Aorta (tissue), 5 donors: ENCODE measurements around the gene ETV5. TPM values are rescaled to one million over a fixed set of nuclear protein-coding genes. Genes with fewer than 3 reads are reported as not detected.

Experiments used
- ATAC-seq: fragments of 200-7000 bp; cut with Tn5 transposase; one replicate; pipeline ENCODE4 v1.9.1; 2022; ENCODE audit warnings: moderate library complexity; ENCODE audit not compliant: low FRiP score
- DNase-seq, 2 donors: peaks; one replicate each; pipeline ENCODE4 v3.0.0-alpha.2; 2020
- H3K27ac ChIP-seq, 2 donors: one replicate each; pipeline ENCODE4 v1.5.1; 2013; ENCODE audit warnings: low read length in 2 of 2, mild to moderate bottlenecking in 2 of 2, moderate library complexity in 2 of 2, control low read depth in 1 of 2, inconsistent platforms in 1 of 2, low read depth in 1 of 2
- H3K27me3 ChIP-seq, 2 donors: one replicate each; pipeline ENCODE4 v1.6.1; 2013; ENCODE audit warnings: control low read depth in 1 of 2, low read length in 1 of 2, mild to moderate bottlenecking in 1 of 2, moderate library complexity in 1 of 2; ENCODE audit not compliant: insufficient read depth in 2 of 2, control insufficient read depth in 1 of 2
- H3K36me3 ChIP-seq, 2 donors: one replicate each; pipeline ENCODE4 v1.6.1; 2013; ENCODE audit warnings: control low read depth in 1 of 2, low read length in 1 of 2, mild to moderate bottlenecking in 1 of 2; ENCODE audit not compliant: insufficient read depth in 2 of 2, control insufficient read depth in 1 of 2
- H3K4me1 ChIP-seq, 2 donors: one replicate each; pipeline ENCODE4 v1.6.1; 2013; ENCODE audit warnings: low read length in 2 of 2, control low read depth in 1 of 2, mild to moderate bottlenecking in 1 of 2, moderate library complexity in 1 of 2; ENCODE audit not compliant: insufficient read depth in 2 of 2, control insufficient read depth in 1 of 2
- H3K4me3 ChIP-seq, 2 donors: one replicate each; pipeline ENCODE4 v1.5.1; 2013; ENCODE audit warnings: low read length in 2 of 2, control low read depth in 1 of 2, mild to moderate bottlenecking in 1 of 2
- H3K9me3 ChIP-seq: one replicate; pipeline ENCODE4 v1.6.1; 2013; ENCODE audit warnings: mild to moderate bottlenecking, low read length; ENCODE audit not compliant: control insufficient read depth
- WGBS, 2 donors: extraction: QIAGEN DNeasy Blood & Tissue Kit; methylation state at CpG; one replicate each; pipeline ENCODE4 v1.1.7; 2013; 5-methylcytosine and 5-hydroxymethylcytosine counted together
- intact Hi-C, 2 donors: fragments of 100-400 bp; cut with DNase I; formaldehyde crosslinking; loops; one replicate each; pipeline versions ENCODE4 v1.14.2 to v1.15.0; 2022
- polyA plus RNA-seq, 2 donors: library from polyadenylated mRNA; stranded (reverse); fragments of 200-250 nt; gene quantifications; one replicate each; pipeline ENCODE4 v1.2.3, GENCODE V29; 2013
- total RNA-seq, 2 donors: library from RNA; stranded (reverse); fragmentation: NEBNext Ultra II Directional; extraction: Animal tissue kit (Norgen Biotek cat#: 25700); gene quantifications; one replicate each; pipeline ENCODE4 v1.2.1, GENCODE V29; 2021
- donor health status: healthy with polysubstance abuse.
- donor health status: Bipolar disorder and iron deficiency.
- donor health status: DM: no; HTN: no; CAD: no.
- donor health status: DM: no; HTN: no; CAD: no.
- donor health status: DM: yes; HTN: yes; CAD: no.

The ETV5 gene
- total and polyA plus RNA-seq, 4 donors = 7.6 to 34.0 (median 17.1) TPM

GRCh38 chr3:186144257-186144656 is 35.4 kb upstream of the ETV5 start:
- H3K9me3 ChIP-seq = no peaks in the 10 kb centered on the region
- no peaks in the 10 kb centered on the region for H3K4me1 ChIP-seq
- 88 to 91% methylated on average over 5 of the region's 5 CpGs for WGBS, 2 donors
- DNase-seq (no peak), ATAC-seq (no peak)
- no peak overlapping the region for H3K4me3 ChIP-seq
- H3K27ac ChIP-seq = no peak overlapping the region
- H3K27me3 ChIP-seq = no peaks in the 10 kb centered on the region
- peaks cover 0 to 4% of the 10 kb centered on the region in 2 donors for H3K36me3 ChIP-seq
- intact Hi-C loops = no loop called here

GRCh38 chr3:186143250-186143649 is 34.4 kb upstream of the ETV5 start:
- no peak for ATAC-seq
- Histone ChIP-seq H3K27ac (no peak overlapping the region), H3K4me1 (no peaks in the 10 kb centered on the region), H3K9me3 (no peaks in the 10 kb centered on the region), H3K27me3 (no peaks in the 10 kb centered on the region), H3K36me3 (peaks cover 0 to 4% of the 10 kb centered on the region in 2 donors), H3K4me3 (no peak overlapping the region)
- 88% methylated on average over 1 of the region's 1 CpG for WGBS, 2 donors
- DNase-seq = no peak
- intact Hi-C loops = no loop called here

GRCh38 chr3:186142393-186142932 is 33.6 kb upstream of the ETV5 start:
- H3K27me3 ChIP-seq = no peaks in the 10 kb centered on the region
- no peak overlapping the region for H3K27ac ChIP-seq
- H3K9me3 ChIP-seq = no peaks in the 10 kb centered on the region
- DNase-seq = no peak
- ATAC-seq = no peak
- intact Hi-C loops = no loop called here
- H3K36me3 ChIP-seq = no peaks in the 10 kb centered on the region
- no peaks in the 10 kb centered on the region for H3K4me1 ChIP-seq
- H3K4me3 ChIP-seq = no peak overlapping the region

GRCh38 chr3:186141790-186142189 is 32.9 kb upstream of the ETV5 start:
- intact Hi-C loops = no loop called here
- Histone ChIP-seq H3K27ac (no peak overlapping the region), H3K4me1 (no peaks in the 10 kb centered on the region), H3K36me3 (no peaks in the 10 kb centered on the region), H3K9me3 (no peaks in the 10 kb centered on the region), H3K4me3 (no peak overlapping the region), H3K27me3 (no peaks in the 10 kb centered on the region)
- DNase-seq (no peak), ATAC-seq (no peak)
- WGBS, 2 donors = 82 to 85% methylated on average over 2 of the region's 2 CpGs

- H3K27me3 ChIP-seq = no peaks in the 10 kb centered on the region
- 78 to 84% methylated on average over 12 of the region's 12 CpGs for WGBS, 2 donors
- no peaks in the 10 kb centered on the region for H3K9me3 ChIP-seq
- no peak overlapping the region for H3K27ac ChIP-seq
- no peak overlapping the region for H3K4me3 ChIP-seq
- H3K4me1 ChIP-seq = no peaks in the 10 kb centered on the region
- no peak for DNase-seq
- ATAC-seq = no peak
- intact Hi-C loops = no loop called here
- no peaks in the 10 kb centered on the region for H3K36me3 ChIP-seq
These were observed 29.5 kb upstream of the ETV5 start for GRCh38 chr3:186138272-186138981.

- DNase-seq (no peak), ATAC-seq (no peak)
- H3K36me3 ChIP-seq = no peaks in the 10 kb centered on the region
- intact Hi-C loops = no loop called here
- no peaks in the 10 kb centered on the region for H3K27me3 ChIP-seq
- 91 to 94% methylated on average over 15 of the region's 15 CpGs for WGBS, 2 donors
- H3K4me3 ChIP-seq = no peak overlapping the region
- no peak overlapping the region for H3K27ac ChIP-seq
- H3K9me3 ChIP-seq = no peaks in the 10 kb centered on the region
- H3K4me1 ChIP-seq = no peaks in the 10 kb centered on the region
These were observed 28.3 kb upstream of the ETV5 start for GRCh38 chr3:186137051-186137685.

GRCh38 chr3:186133980-186134379 is 25.1 kb upstream of the ETV5 start:
- intact Hi-C loops = no loop called here
- no peaks in the 10 kb centered on the region for H3K36me3 ChIP-seq
- no peak for ATAC-seq

GRCh38 chr3:186132487-186132886 is 23.6 kb upstream of the ETV5 start:
- H3K27me3 ChIP-seq = no peaks in the 10 kb centered on the region
- 96 to 97% methylated on average over 2 of the region's 2 CpGs for WGBS, 2 donors
- ATAC-seq (no peak), DNase-seq (no peak)
- H3K9me3 ChIP-seq = no peaks in the 10 kb centered on the region
- no peaks in the 10 kb centered on the region for H3K4me1 ChIP-seq
- intact Hi-C loops = no loop called here
- no peaks in the 10 kb centered on the region for H3K36me3 ChIP-seq
- H3K27ac ChIP-seq = no peak overlapping the region
- no peak overlapping the region for H3K4me3 ChIP-seq

More at GRCh38 chr3:186133980-186134379, 25.1 kb upstream of the ETV5 start:
- H3K27me3 ChIP-seq = no peaks in the 10 kb centered on the region
- H3K4me3 ChIP-seq = no peak overlapping the region
- no peaks in the 10 kb centered on the region for H3K4me1 ChIP-seq
- 95 to 98% methylated on average over 5 of the region's 5 CpGs for WGBS, 2 donors
- DNase-seq = no peak
- no peaks in the 10 kb centered on the region for H3K9me3 ChIP-seq
- H3K27ac ChIP-seq = no peak overlapping the region

- Histone ChIP-seq H3K4me3 (no peak overlapping the region), H3K27ac (no peak overlapping the region), H3K9me3 (no peaks in the 10 kb centered on the region), H3K4me1 (no peaks in the 10 kb centered on the region), H3K36me3 (no peaks in the 10 kb centered on the region), H3K27me3 (no peaks in the 10 kb centered on the region)
- DNase-seq (no peak), ATAC-seq (no peak)
- intact Hi-C loops = no loop called here
- WGBS, 2 donors = 84 to 85% methylated on average over 4 of the region's 4 CpGs
These were observed 20.3 kb upstream of the ETV5 start for GRCh38 chr3:186129206-186129605.
